Measurements from ENCODE around the gene ALAS1. TPM values are rescaled to one million over a fixed set of nuclear protein-coding genes. Genes with fewer than 3 reads are reported as not detected.

The ALAS1 gene
- total and polyA plus RNA-seq, 2 of the 13 experiments (the other 11 are each of a cell fraction or from before 2014, with no cell fraction given), result 36.0 to 43.2 TPM

DNA sequence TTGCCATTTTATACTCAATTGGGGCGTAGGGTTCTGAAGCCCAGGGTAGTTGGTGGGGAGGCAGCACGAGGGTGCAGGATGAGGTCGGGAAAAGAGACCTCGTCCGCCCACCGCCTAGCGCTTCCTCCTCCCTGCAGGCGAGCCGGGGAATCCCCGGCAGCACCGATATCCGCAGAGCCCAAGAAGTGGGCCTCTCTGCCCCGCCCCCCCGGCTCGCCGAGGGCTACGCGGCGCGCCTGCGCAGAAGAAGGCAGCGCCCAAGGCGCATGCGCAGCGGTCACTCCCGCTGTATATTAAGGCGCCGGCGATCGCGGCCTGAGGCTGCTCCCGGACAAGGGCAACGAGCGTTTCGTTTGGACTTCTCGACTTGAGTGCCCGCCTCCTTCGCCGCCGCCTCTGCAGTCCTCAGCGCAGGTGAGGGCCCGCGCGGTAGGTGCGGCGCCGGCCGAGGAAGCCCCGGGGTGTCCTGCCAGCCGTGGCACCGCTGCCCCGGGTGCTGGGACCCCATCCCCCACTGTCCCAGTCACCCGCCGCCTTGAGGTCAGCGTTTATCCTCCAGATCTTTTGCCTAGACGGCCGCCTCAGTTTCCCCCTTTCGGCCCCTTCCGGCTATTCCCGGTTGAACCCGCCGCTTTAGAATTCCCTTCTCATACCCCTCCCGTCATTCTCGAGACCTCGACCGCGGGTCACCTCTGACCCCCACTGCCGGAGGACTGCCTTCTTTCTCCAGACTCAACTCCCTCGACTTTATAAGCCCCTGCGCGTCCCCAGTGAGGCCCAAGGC is at the start of gene ALAS1 (continued):
- TF ChIP-seq SOX13 (IDR thresholded peaks at IDR 0.05), result no peak
- peak in 1 of 2 experiments; percentile 20; a peak in 1 of 4 replicates for TF ChIP-seq SOX13 (CRISPR knock-in tag; conservative IDR thresholded peaks at IDR 0.05 in 1 of 2, IDR thresholded peaks at IDR 0.05 in 1 of 2)
- 0 out of 2 replicates have a peak, but pooled peaks have one; percentile 31 for TF ChIP-seq MYC (CRISPR knock-in tag; IDR thresholded peaks at IDR 0.05; ENCODE audit: borderline replicate concordance)
- peak; percentile 87 for TF ChIP-seq SALL2 (CRISPR knock-in tag; IDR thresholded peaks at IDR 0.05)
- TF ChIP-seq ZNF34 (CRISPR knock-in tag; IDR thresholded peaks at IDR 0.05; ENCODE audit: borderline replicate concordance), result peak; percentile 67; the same call in 1 of the 2 replicates
- TF ChIP-seq SP5 (CRISPR knock-in tag; IDR thresholded peaks at IDR 0.05; ENCODE audit: borderline replicate concordance, low read depth), result peak; percentile 87
- TF ChIP-seq ZNF468 (CRISPR knock-in tag; IDR thresholded peaks at IDR 0.05), result 0 out of 2 replicates have a peak, but pooled peaks have one; percentile 74
- 0 out of 2 replicates have a peak, but pooled peaks have one; percentile 78 for TF ChIP-seq GTF3A (CRISPR knock-in tag; conservative IDR thresholded peaks at IDR 0.05)
- peak; percentile 16; the same call in 1 of the 2 replicates for TF ChIP-seq NFYB (CRISPR knock-in tag; IDR thresholded peaks at IDR 0.05)
- TF ChIP-seq ZNF552 (CRISPR knock-in tag; IDR thresholded peaks at IDR 0.05; ENCODE audit: borderline replicate concordance), result no peak
- 0 out of 2 replicates have a peak, but pooled peaks have one; percentile 25 for TF ChIP-seq EED (CRISPR knock-in tag; IDR thresholded peaks at IDR 0.05)
- peak; percentile 21 for TF ChIP-seq IKZF4 (CRISPR knock-in tag; IDR thresholded peaks at IDR 0.05; ENCODE audit: borderline replicate concordance, low read depth, not compliant biosample characterization)
- TF ChIP-seq SSRP1 (CRISPR knock-in tag; IDR thresholded peaks at IDR 0.05), result no peak
- no peak for TF ChIP-seq ZBTB40 (IDR thresholded peaks at IDR 0.05)
- TF ChIP-seq ZBTB40 (CRISPR knock-in tag; IDR thresholded peaks at IDR 0.05), result 0 out of 2 replicates have a peak, but pooled peaks have one; percentile 42
- no peak for TF ChIP-seq ZNF614 (CRISPR knock-in tag; IDR thresholded peaks at IDR 0.05; ENCODE audit: borderline replicate concordance)
- TF ChIP-seq, protein P1, sequence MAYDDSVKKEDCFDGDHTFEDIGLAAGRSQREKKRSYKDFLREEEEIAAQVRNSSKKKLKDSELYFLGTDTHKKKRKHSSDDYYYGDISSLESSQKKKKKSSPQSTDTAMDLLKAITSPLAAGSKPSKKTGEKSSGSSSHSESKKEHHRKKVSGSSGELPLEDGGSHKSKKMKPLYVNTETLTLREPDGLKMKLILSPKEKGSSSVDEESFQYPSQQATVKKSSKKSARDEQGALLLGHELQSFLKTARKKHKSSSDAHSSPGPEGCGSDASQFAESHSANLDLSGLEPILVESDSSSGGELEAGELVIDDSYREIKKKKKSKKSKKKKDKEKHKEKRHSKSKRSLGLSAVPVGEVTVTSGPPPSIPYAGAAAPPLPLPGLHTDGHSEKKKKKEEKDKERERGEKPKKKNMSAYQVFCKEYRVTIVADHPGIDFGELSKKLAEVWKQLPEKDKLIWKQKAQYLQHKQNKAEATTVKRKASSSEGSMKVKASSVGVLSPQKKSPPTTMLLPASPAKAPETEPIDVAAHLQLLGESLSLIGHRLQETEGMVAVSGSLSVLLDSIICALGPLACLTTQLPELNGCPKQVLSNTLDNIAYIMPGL (CRISPR knock-in tag; IDR thresholded peaks at IDR 0.05; ENCODE audit: borderline replicate concordance in 1 of 2, low read depth in 1 of 2), result peak in 1 of 2 experiments; percentile 79; a peak in 2 of 4 replicates

All from HepG2 (cell line).